ENCODE measurements around the gene PRKCI.

Gene PRKCI

GRCh38 chr3:170346481-170347392, 124.5 kb downstream of the PRKCI start:
- no peak for DNase-seq

- DNase-seq: no peak
Measured at GRCh38 chr3:170350515-170351413, 128.5 kb downstream of the PRKCI start.

GRCh38 chr3:170352936-170353335, 130.7 kb downstream of the PRKCI start:
- DNase-seq: no peak

GRCh38 chr3:170353485-170353884, 131.3 kb downstream of the PRKCI start:
- DNase-seq: no peak

GRCh38 chr3:170354760-170355159, 132.5 kb downstream of the PRKCI start:
- DNase-seq: no peak
